HCT116 (cell line): Measurements from ENCODE around the gene PRKAR2A. TPM values are rescaled to one million over a fixed set of nuclear protein-coding genes. Genes with fewer than 3 reads are reported as not detected.

Source experiments
- total RNA-seq: library from RNA; stranded (reverse); gene quantifications from one replicate; pipeline ENCODE4 v1.2.1, GENCODE V29; 2021; ENCODE audit not compliant: unreplicated experiment

Gene PRKAR2A
- total RNA-seq, 1 experiment from 2014 or later = 63.3 TPM

Other genes with a start within 250 kb of the PRKAR2A start
- gene UQCRC1, start 238.2 kb downstream of the PRKAR2A start, total RNA-seq = 318 TPM
- 0.49 TPM for gene TMEM89, start 226.1 kb downstream of the PRKAR2A start, total RNA-seq
- gene SLC26A6, start 212.4 kb downstream of the PRKAR2A start, total RNA-seq = 55.1 TPM
- gene CELSR3, start 185.0 kb downstream of the PRKAR2A start, total RNA-seq = 7.8 TPM
- 36.9 TPM for gene NCKIPSD, start 162.0 kb downstream of the PRKAR2A start, total RNA-seq
- gene IP6K2, start 130.7 kb downstream of the PRKAR2A start, total RNA-seq = 89.5 TPM
- 8.7 TPM for gene SLC25A20, start 51.0 kb upstream of the PRKAR2A start, total RNA-seq
- gene ARIH2, start 71.0 kb upstream of the PRKAR2A start, total RNA-seq = 105 TPM
- 60.5 TPM for gene P4HTM, start 142.4 kb upstream of the PRKAR2A start, total RNA-seq
- gene WDR6, start 159.5 kb upstream of the PRKAR2A start, total RNA-seq = 174 TPM
- 42.9 TPM for gene DALRD3, start 170.7 kb upstream of the PRKAR2A start, total RNA-seq
- gene NDUFAF3, start 174.2 kb upstream of the PRKAR2A start, total RNA-seq = 91.0 TPM
- 599 TPM for gene IMPDH2, start 181.5 kb upstream of the PRKAR2A start, total RNA-seq
- 105 TPM for gene QRICH1, start 246.2 kb upstream of the PRKAR2A start, total RNA-seq